HEK293 (cell line): Measurements from ENCODE around the gene TEC.

Experiments
- ZNF350 ChIP-seq: fragments of 450-650 bp; formaldehyde crosslinking; IDR thresholded peaks from 2 replicates; pipeline ENCODE4 v1.5.0; 2017; ENCODE audit warnings: missing biosample characterization, mild to moderate bottlenecking, missing genetic modification characterization
- ZSCAN30 ChIP-seq: fragments of 450-650 bp; IDR thresholded peaks from 2 replicates; pipeline ENCODE4 v1.5.1; 2018; ENCODE audit warnings: missing biosample characterization, mild to moderate bottlenecking, missing genetic modification characterization, moderate library complexity
- TF ChIP-seq, protein P1 (sequence below): fragments of 450-650 bp; formaldehyde crosslinking; IDR thresholded peaks from 2 replicates; pipeline ENCODE4 v1.5.1; 2016; ENCODE audit warnings: missing biosample characterization, missing genetic modification characterization
- TF ChIP-seq, protein P2 (sequence below): fragments of 450-650 bp; formaldehyde crosslinking; IDR thresholded peaks from 2 replicates; pipeline ENCODE4 v1.5.1; 2016; ENCODE audit warnings: missing biosample characterization, missing genetic modification characterization
- TF ChIP-seq, protein P3 (sequence below): fragments of 450-650 bp; formaldehyde crosslinking; IDR thresholded peaks from 2 replicates; pipeline ENCODE4 v1.5.1; 2016; ENCODE audit warnings: missing biosample characterization, missing genetic modification characterization

DNA sequence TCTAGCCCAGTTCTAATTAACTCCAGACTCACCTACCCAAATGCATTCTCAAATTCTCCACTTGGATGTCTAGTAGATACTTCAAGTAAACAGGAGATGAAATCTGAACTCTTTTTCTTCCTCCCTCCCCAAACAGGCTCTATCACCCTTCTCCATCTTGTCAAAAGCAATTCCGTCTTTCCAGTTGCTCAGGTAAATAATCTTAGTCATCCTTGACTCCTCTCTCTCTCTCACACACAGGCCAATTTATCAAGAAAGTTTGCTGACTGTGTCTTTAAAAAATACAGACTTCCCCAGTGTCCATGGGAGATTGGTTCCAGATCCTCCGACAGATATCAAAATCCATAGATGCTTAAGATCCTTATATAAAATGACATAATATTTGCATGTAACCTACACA is 148.5 kb downstream of the TEC start:
- TF ChIP-seq ZSCAN30 (tag by site-specific recombination) (no peak), ZNF350 (tag by site-specific recombination) (no peak)
- TF ChIP-seq, protein P1, sequence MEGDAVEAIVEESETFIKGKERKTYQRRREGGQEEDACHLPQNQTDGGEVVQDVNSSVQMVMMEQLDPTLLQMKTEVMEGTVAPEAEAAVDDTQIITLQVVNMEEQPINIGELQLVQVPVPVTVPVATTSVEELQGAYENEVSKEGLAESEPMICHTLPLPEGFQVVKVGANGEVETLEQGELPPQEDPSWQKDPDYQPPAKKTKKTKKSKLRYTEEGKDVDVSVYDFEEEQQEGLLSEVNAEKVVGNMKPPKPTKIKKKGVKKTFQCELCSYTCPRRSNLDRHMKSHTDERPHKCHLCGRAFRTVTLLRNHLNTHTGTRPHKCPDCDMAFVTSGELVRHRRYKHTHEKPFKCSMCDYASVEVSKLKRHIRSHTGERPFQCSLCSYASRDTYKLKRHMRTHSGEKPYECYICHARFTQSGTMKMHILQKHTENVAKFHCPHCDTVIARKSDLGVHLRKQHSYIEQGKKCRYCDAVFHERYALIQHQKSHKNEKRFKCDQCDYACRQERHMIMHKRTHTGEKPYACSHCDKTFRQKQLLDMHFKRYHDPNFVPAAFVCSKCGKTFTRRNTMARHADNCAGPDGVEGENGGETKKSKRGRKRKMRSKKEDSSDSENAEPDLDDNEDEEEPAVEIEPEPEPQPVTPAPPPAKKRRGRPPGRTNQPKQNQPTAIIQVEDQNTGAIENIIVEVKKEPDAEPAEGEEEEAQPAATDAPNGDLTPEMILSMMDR (tag by site-specific recombination), result no peak
- TF ChIP-seq, protein P2, sequence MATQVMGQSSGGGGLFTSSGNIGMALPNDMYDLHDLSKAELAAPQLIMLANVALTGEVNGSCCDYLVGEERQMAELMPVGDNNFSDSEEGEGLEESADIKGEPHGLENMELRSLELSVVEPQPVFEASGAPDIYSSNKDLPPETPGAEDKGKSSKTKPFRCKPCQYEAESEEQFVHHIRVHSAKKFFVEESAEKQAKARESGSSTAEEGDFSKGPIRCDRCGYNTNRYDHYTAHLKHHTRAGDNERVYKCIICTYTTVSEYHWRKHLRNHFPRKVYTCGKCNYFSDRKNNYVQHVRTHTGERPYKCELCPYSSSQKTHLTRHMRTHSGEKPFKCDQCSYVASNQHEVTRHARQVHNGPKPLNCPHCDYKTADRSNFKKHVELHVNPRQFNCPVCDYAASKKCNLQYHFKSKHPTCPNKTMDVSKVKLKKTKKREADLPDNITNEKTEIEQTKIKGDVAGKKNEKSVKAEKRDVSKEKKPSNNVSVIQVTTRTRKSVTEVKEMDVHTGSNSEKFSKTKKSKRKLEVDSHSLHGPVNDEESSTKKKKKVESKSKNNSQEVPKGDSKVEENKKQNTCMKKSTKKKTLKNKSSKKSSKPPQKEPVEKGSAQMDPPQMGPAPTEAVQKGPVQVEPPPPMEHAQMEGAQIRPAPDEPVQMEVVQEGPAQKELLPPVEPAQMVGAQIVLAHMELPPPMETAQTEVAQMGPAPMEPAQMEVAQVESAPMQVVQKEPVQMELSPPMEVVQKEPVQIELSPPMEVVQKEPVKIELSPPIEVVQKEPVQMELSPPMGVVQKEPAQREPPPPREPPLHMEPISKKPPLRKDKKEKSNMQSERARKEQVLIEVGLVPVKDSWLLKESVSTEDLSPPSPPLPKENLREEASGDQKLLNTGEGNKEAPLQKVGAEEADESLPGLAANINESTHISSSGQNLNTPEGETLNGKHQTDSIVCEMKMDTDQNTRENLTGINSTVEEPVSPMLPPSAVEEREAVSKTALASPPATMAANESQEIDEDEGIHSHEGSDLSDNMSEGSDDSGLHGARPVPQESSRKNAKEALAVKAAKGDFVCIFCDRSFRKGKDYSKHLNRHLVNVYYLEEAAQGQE (tag by site-specific recombination), result no peak
- TF ChIP-seq, protein P3, sequence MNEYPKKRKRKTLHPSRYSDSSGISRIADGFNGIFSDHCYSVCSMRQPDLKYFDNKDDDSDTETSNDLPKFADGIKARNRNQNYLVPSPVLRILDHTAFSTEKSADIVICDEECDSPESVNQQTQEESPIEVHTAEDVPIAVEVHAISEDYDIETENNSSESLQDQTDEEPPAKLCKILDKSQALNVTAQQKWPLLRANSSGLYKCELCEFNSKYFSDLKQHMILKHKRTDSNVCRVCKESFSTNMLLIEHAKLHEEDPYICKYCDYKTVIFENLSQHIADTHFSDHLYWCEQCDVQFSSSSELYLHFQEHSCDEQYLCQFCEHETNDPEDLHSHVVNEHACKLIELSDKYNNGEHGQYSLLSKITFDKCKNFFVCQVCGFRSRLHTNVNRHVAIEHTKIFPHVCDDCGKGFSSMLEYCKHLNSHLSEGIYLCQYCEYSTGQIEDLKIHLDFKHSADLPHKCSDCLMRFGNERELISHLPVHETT (tag by site-specific recombination), result no peak
